GM12878 (cell line): ENCODE data around the gene NCOA4. TPM values are rescaled to one million over a fixed set of nuclear protein-coding genes. Genes with fewer than 3 reads are reported as not detected.

Experiments used
- ATAC-seq: fragments of 200-7000 bp; cut with Tn5 transposase; 3 replicates; pipeline ENCODE4 v1.9.1; 2020; ENCODE audit warnings: mild to moderate bottlenecking, moderate library complexity
- BruUV-seq: library from RNA; stranded (reverse); fragments of 400-500 nt; replicated peaks from 2 replicates; lab custom pipeline; 2021; lab: Mats Ljungman, UMichigan
- CTCF ChIA-PET: fragments of 300-600 bp; sonication (Branson Sonifier 250); formaldehyde crosslinking; extraction: SDS; loops from one replicate; lab custom pipeline; 2021; ENCODE audit warnings: inconsistent platforms; lab: Yijun Ruan, JAX
- POLR2A ChIA-PET: fragments of 350-600 bp; formaldehyde crosslinking; extraction: SDS; loops from one replicate; lab custom pipeline; 2021; ENCODE audit warnings: inconsistent platforms; lab: Charles Lee
- RAD21 ChIA-PET: fragments of 300-600 bp; sonication (Branson Sonifier 250); formaldehyde crosslinking; loops from one replicate; lab custom pipeline; 2023; ENCODE audit warnings: antibody characterized with exemption; ENCODE audit not compliant: unreplicated experiment; lab: Charles Lee
- SMC1A ChIA-PET: fragments of 300-600 bp; sonication (Branson Sonifier 250); formaldehyde crosslinking; loops from one replicate; lab custom pipeline; 2023; ENCODE audit not compliant: unreplicated experiment, uncharacterized antibody; lab: Charles Lee
- DNase-seq: peaks from one replicate; pipeline ENCODE4 v3.0.0-alpha.2; 2011; ENCODE audit warnings: low read depth, low spot score
- FAIRE-seq: peaks from 3 replicates; lab custom pipeline; 2011; peaks lifted over from hg19 to GRCh38; lab: Jason Lieb, UNC
- H2AFZ ChIP-seq: 2 replicates; pipeline ENCODE4 v1.6.0; 2011; ENCODE audit warnings: low read depth, low read length, control low read depth; ENCODE audit not compliant: control insufficient read depth
- H3K27ac ChIP-seq: 2 replicates; pipeline ENCODE4 v1.5.1; 2011; ENCODE audit warnings: control low read depth; ENCODE audit not compliant: control insufficient read depth, insufficient read depth
- H3K27me3 ChIP-seq, 2 experiments: replicated peaks in 1 of 2; 2 replicates each; pipeline versions ENCODE4 v1.6.0 to v1.6.1; 2011; ENCODE audit warnings: low read length in 1 of 2; ENCODE audit not compliant: control insufficient read depth in 2 of 2, insufficient read depth in 2 of 2
- H3K36me3 ChIP-seq, 2 experiments: 2 replicates each; pipeline ENCODE4 v1.5.1; 2011; ENCODE audit warnings: low read length in 1 of 2; ENCODE audit not compliant: control insufficient read depth in 2 of 2, insufficient read depth in 2 of 2
- H3K4me1 ChIP-seq: 2 replicates; pipeline ENCODE4 v1.6.1; 2011; ENCODE audit warnings: mild to moderate bottlenecking, low read length, moderate library complexity, mixed read lengths; ENCODE audit not compliant: control insufficient read depth, insufficient read depth
- H3K4me2 ChIP-seq: 2 replicates; pipeline ENCODE4 v1.6.0; 2011; ENCODE audit warnings: control low read depth; ENCODE audit not compliant: control insufficient read depth, insufficient read depth
- H3K4me3 ChIP-seq: fragments of 200-600 bp; sonication (generic); 2 replicates; pipeline ENCODE4 v1.5.1; 2016
- H3K79me2 ChIP-seq: 2 replicates; pipeline ENCODE4 v1.6.0; 2011; ENCODE audit warnings: low read length; ENCODE audit not compliant: control insufficient read depth, insufficient read depth
- H3K9ac ChIP-seq: 2 replicates; pipeline ENCODE4 v1.8.0; 2011; ENCODE audit warnings: low read length, control low read depth, mixed read lengths; ENCODE audit not compliant: control insufficient read depth, insufficient read depth
- H3K9me3 ChIP-seq: replicated peaks from 3 replicates; pipeline ENCODE4 v1.5.1; 2011; ENCODE audit warnings: mild to moderate bottlenecking, low read length; ENCODE audit not compliant: control insufficient read depth, insufficient read depth
- H4K20me1 ChIP-seq: 2 replicates; pipeline ENCODE4 v1.6.0; 2011; ENCODE audit not compliant: control insufficient read depth, insufficient read depth
- BACH1 ChIP-seq: fragments of 450-650 bp; IDR thresholded peaks from 2 replicates; pipeline ENCODE4 v1.6.1; 2017; ENCODE audit warnings: mild to moderate bottlenecking, borderline replicate concordance
- CBFB ChIP-seq: IDR thresholded peaks from 2 replicates; pipeline ENCODE4 v1.6.1; 2016; ENCODE audit warnings: antibody characterized with exemption, low read depth
- CBX5 ChIP-seq: sonication (generic); IDR thresholded peaks from 2 replicates; pipeline ENCODE4 v1.6.1; 2016; ENCODE audit warnings: low read depth, moderate library complexity, mild to moderate bottlenecking, inconsistent platforms
- JUNB ChIP-seq: IDR thresholded peaks from 2 replicates; pipeline ENCODE4 v1.6.1; 2016; ENCODE audit warnings: antibody characterized with exemption, mild to moderate bottlenecking
- NRF1 ChIP-seq: conservative IDR thresholded peaks from 2 replicates; pipeline ENCODE4 v1.6.1; 2011; ENCODE audit warnings: mild to moderate bottlenecking, low read depth, low read length, improper control_type of control experiment
- POLR2AphosphoS2 ChIP-seq: IDR thresholded peaks from 2 replicates; pipeline ENCODE4 v1.6.1; 2011; ENCODE audit warnings: low read depth, mild to moderate bottlenecking, low read length, improper control_type of control experiment, moderate library complexity
- RAD51 ChIP-seq: fragments of 450-650 bp; IDR thresholded peaks from 2 replicates; pipeline ENCODE4 v1.6.1; 2016; ENCODE audit warnings: moderate library complexity, mild to moderate bottlenecking, inconsistent platforms
- SP1 ChIP-seq: IDR thresholded peaks from one replicate; pipeline ENCODE4 v1.6.1; 2011; ENCODE audit warnings: low read depth, low read length
- SUPT20H ChIP-seq: IDR thresholded peaks from 2 replicates; pipeline ENCODE4 v1.6.1; 2011; ENCODE audit warnings: low read depth, mild to moderate bottlenecking, low read length, moderate library complexity, borderline replicate concordance; ENCODE audit not compliant: control insufficient read depth
- ZNF622 ChIP-seq: fragments of 450-650 bp; IDR thresholded peaks from 2 replicates; pipeline ENCODE4 v1.6.1; 2017; ENCODE audit warnings: mild to moderate bottlenecking, inconsistent platforms
- WGBS: methylation state at CpG from one replicate; pipeline ENCODE4 v1.1.6; 2016; ENCODE audit warnings: low lambda C conversion rate; ENCODE audit not compliant: insufficient replicate concordance, insufficient coverage; ENCODE audit errors: missing lambda C conversion rate; 5-methylcytosine and 5-hydroxymethylcytosine counted together
- in situ Hi-C: fragments of 300-500 bp; cut with MboI; formaldehyde crosslinking; loops from 9 replicates; pipeline ENCODE4 v1.14.3; 2018; ENCODE audit warnings: mixed read lengths
- intact Hi-C: fragments of 100-400 bp; cut with micrococcal nuclease; formaldehyde crosslinking; loops from one replicate; pipeline ENCODE4 v1.14.2; 2022; ENCODE audit not compliant: unreplicated experiment
- polyA plus RNA-seq, 11 experiments: library from polyadenylated mRNA; depleted of rRNA in 4 of 11; unstranded in 6 of 11; stranded (reverse) in 5 of 11; fragments of >200 nt; fragmentation: Nextera tagmentation in 4 of 11; fragmentation: Illumina TruSeq in 1 of 11; extraction: Ambion mirVana in 4 of 11; extraction: Trizol in 1 of 11; gene quantifications; 1 replicate in 1 of 11; 2 replicates in 10 of 11; pipeline versions ENCODE4 v1.2.1 to v1.2.3, GENCODE V29; 2011 to 2016; ENCODE audit warnings: inconsistent platforms in 2 of 11, missing spikeins in 2 of 11, low read depth in 1 of 11
- total RNA-seq, 4 experiments: library from RNA; depleted of rRNA in 3 of 4; stranded (reverse); fragments of >200 nt in 3 of 4; fragmentation: Illumina TruSeq in 1 of 4; extraction: Trizol in 1 of 4; gene quantifications; 2 replicates each; pipeline versions ENCODE4 v1.2.1 to v1.2.3, GENCODE V29; 2013 to 2021
- TF ChIP-seq, protein P1 (sequence below), 3 experiments: IDR thresholded peaks in 2 of 3; conservative IDR thresholded peaks in 1 of 3; 2 replicates each; pipeline ENCODE4 v1.5.1; 2011; ENCODE audit warnings: low read depth in 3 of 3, low read length in 3 of 3, mild to moderate bottlenecking in 3 of 3, control low read depth in 2 of 3, moderate library complexity in 2 of 3, inconsistent platforms in 1 of 3, mixed read lengths in 1 of 3; ENCODE audit not compliant: control insufficient read depth in 2 of 3, insufficient read depth in 1 of 3; ENCODE audit errors: extremely low read depth in 1 of 3

Gene NCOA4
- total and polyA plus RNA-seq, 10 of the 15 experiments (the other 5 are each of a cell fraction or from before 2014, with no cell fraction given) = 57.5 to 119 (median 100) TPM

DNA sequence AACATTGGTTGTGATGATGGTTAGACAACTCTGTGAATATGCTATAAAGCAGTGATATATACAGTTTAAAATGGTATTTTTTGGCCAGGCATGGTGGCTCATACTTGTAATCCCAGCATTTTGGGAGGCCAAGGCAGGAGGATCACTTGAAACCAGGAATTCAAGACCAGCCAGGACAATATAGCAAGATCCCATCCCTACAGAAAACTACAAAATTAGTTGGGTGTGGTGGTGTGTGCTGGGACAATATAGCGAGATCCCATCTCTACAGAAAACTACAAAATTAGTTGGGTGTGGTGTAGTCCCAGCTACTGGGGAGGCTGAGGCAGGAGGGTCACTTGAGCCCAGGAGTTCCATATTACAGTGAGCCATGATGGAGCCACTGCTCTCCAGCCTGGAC, 43.1 kb upstream of the NCOA4 start:
- H3K9ac ChIP-seq = no peak overlapping the region
- BruUV-seq = no TSS peak

GRCh38 chr10:46070749-46071148, 40.3 kb upstream of the NCOA4 start:
- SMC1A ChIA-PET = no interaction called here
- WGBS = 21% methylated on average over 6 of the region's 6 CpGs

More for the DNA sequence above, 43.1 kb upstream of the NCOA4 start:
- CTCF ChIA-PET = interaction anchor here (1.2 kb wide), 1 partner anchor 839 kb away, joined by 3 read pairs; no protein-coding TSS in a partner anchor
- no peaks in the 10 kb centered on the region for H3K79me2 ChIP-seq
- POLR2A ChIA-PET = no interaction called here
- H3K27me3 ChIP-seq = no peaks in the 10 kb centered on the region
- in situ Hi-C loops = no loop called here
- ATAC-seq (no peak), FAIRE-seq (no peak)
- TF ChIP-seq CBFB = no peak
- no peak for TF ChIP-seq CBX5
- TF ChIP-seq SP1 = no peak
- no peak for TF ChIP-seq NRF1
- no peak for TF ChIP-seq JUNB
- TF ChIP-seq RAD51 = no peak
- no peak for TF ChIP-seq ZNF622
- no peak for TF ChIP-seq POLR2AphosphoS2
- no peak for TF ChIP-seq BACH1
- TF ChIP-seq, all 136 proteins: peak for 0
- intact Hi-C loops = no loop called here
- DNase-seq = no peak
- ChIA-PET RAD21 (no interaction called here), SMC1A (no interaction called here)
- H4K20me1 ChIP-seq = no peaks in the 10 kb centered on the region
- H3K4me2 ChIP-seq = no peak overlapping the region
- WGBS = 0% methylated on average over 1 of the region's 1 CpG
- H3K36me3 ChIP-seq = no peaks in the 10 kb centered on the region
- no peak overlapping the region for H3K4me3 ChIP-seq
- no peak overlapping the region for H3K27ac ChIP-seq
- no peaks in the 10 kb centered on the region for H3K4me1 ChIP-seq
- no peaks in the 10 kb centered on the region for H3K9me3 ChIP-seq
- H2AFZ ChIP-seq = no peak overlapping the region

More at GRCh38 chr10:46070749-46071148, 40.3 kb upstream of the NCOA4 start:
- CTCF ChIA-PET = no interaction called here
- no peaks in the 10 kb centered on the region for H3K4me1 ChIP-seq
- ATAC-seq = no peak
- no peak for TF ChIP-seq SUPT20H
- TF ChIP-seq, protein P1, sequence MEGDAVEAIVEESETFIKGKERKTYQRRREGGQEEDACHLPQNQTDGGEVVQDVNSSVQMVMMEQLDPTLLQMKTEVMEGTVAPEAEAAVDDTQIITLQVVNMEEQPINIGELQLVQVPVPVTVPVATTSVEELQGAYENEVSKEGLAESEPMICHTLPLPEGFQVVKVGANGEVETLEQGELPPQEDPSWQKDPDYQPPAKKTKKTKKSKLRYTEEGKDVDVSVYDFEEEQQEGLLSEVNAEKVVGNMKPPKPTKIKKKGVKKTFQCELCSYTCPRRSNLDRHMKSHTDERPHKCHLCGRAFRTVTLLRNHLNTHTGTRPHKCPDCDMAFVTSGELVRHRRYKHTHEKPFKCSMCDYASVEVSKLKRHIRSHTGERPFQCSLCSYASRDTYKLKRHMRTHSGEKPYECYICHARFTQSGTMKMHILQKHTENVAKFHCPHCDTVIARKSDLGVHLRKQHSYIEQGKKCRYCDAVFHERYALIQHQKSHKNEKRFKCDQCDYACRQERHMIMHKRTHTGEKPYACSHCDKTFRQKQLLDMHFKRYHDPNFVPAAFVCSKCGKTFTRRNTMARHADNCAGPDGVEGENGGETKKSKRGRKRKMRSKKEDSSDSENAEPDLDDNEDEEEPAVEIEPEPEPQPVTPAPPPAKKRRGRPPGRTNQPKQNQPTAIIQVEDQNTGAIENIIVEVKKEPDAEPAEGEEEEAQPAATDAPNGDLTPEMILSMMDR (IDR thresholded peaks at IDR 0.05 in 2 of 3, conservative IDR thresholded peaks at IDR 0.05 in 1 of 3; ENCODE audit: control insufficient read depth in 2 of 3, extremely low read depth in 1 of 3, insufficient read depth in 1 of 3, low read depth in 3 of 3, low read length in 3 of 3) = no peak
- TF ChIP-seq, all 136 proteins: peak for 0
- Histone ChIP-seq H3K27me3 (no peaks in the 10 kb centered on the region), H3K9ac (no peak overlapping the region), H3K9me3 (no peaks in the 10 kb centered on the region), H4K20me1 (no peaks in the 10 kb centered on the region), H3K79me2 (no peaks in the 10 kb centered on the region), H3K4me3 (no peak overlapping the region), H2AFZ (no peak overlapping the region), H3K36me3 (no peaks in the 10 kb centered on the region), H3K4me2 (no peak overlapping the region), H3K27ac (no peak overlapping the region)
- intact Hi-C loops (no loop called here), in situ Hi-C loops (no loop called here)
- BruUV-seq = no TSS peak
- ChIA-PET POLR2A (no interaction called here), RAD21 (no interaction called here)
- FAIRE-seq (no peak), DNase-seq (no peak)
